Suprapubic skin (tissue), 3 donors: ENCODE results near the gene CDH15.

Experiments
- CTCF ChIP-seq, 2 donors: fragments of 200-600 bp in 1 of 2; fragments of 450-650 bp in 1 of 2; sonication (generic) in 1 of 2; IDR thresholded peaks; one replicate each; pipeline ENCODE4 v1.5.1; 2016 to 2019; ENCODE audit warnings: antibody characterized with exemption in 2 of 2, mild to moderate bottlenecking in 1 of 2, moderate library complexity in 1 of 2
- EP300 ChIP-seq: sonication (generic); formaldehyde crosslinking; IDR thresholded peaks from one replicate; pipeline ENCODE4 v1.6.1; 2017; ENCODE audit warnings: antibody characterized with exemption
- POLR2A ChIP-seq, 2 donors: fragments of 450-650 bp; IDR thresholded peaks; one replicate each; pipeline ENCODE4 v1.6.1; 2017; ENCODE audit warnings: antibody characterized with exemption in 2 of 2, mild to moderate bottlenecking in 2 of 2, moderate library complexity in 2 of 2

GRCh38 chr16:89189358-89190025, 17.9 kb downstream of the CDH15 start:
- TF ChIP-seq EP300 (no peak), CTCF (IDR thresholded peaks at IDR 0.05) (no peak), POLR2A (IDR thresholded peaks at IDR 0.05) (no peak)
